ENCODE results near the gene IRS2.
"Not testable (repeated sequence)": the region's sequence is repeated elsewhere in the genome, so short reads cannot be mapped to it uniquely, and the experiment has no call there.

The IRS2 gene

DNA sequence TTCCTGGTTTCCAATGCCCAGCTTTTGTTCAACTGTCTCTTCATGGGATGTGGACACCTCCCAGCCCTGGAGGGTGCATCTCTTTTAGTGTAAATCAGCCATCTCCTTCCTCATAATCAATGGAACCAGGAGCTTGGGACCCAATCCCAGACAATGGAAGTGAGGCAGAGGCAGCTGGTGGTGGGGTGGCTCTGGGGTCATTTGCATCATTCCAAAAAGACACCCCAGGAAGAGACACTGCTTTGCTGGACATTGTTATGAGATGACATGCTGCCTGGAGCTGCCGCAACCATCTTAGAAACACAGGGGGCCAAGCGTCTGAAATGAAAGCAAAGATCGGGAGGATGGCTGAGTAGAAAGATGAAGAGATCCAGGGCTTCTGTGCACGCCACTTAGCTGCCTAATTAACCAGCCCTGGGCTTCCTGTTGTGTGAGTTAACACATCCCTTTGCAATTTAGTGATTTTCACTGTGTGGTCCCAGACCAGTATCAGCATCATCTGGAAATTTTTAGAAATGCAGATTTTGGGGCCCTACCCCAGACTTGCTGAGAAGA, 36.1 kb downstream of the IRS2 start:
- no peak for DNase-seq

DNA sequence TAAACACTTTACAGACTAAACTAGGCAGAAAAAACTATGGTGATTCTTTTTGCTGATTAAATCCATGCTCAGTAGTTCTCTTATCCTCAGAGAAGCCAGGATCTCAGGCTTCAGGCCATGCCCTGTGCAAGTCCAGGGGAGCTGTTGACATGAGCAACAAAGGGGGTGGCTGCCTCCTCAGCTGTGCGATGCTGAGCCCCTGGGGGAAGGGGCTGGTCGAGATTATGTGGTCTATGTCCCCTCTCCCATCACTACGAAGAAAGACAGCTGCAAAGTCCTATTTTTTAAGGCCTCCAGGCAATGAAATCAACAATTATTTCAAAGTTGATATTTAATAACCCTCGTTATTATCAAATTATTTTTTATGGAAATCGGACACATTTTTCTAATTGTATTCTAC, 37.0 kb downstream of the IRS2 start:
- no peak for DNase-seq

DNA sequence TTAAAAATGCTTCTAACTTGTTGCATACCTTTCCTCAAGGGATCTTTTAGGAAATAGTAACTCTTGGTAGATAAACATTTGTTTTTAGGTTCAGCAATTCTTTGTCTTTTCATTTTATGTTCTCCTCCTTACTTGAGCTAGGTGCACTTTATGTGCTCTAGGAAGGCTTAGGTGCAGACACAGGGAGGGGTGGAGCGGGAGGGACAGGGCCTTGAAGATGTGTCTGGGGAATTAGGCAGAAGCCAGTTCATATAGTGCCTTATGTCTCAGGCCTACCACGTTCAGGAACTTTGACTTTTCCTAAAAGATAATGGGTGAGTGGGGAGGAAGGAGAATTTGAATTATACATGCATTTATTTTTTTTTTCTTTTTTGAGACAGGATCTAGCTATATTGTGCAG, 37.7 kb downstream of the IRS2 start:
- DNase-seq, result no peak

GRCh38 chr13:109747524-109747923, 38.9 kb downstream of the IRS2 start:
- DNase-seq, result no peak

GRCh38 chr13:109746364-109746763, 40.0 kb downstream of the IRS2 start:
- no peak for DNase-seq

- DNase-seq, result no peak
Measured at GRCh38 chr13:109745702-109746101, 40.7 kb downstream of the IRS2 start.

GRCh38 chr13:109745060-109745459, 41.3 kb downstream of the IRS2 start:
- DNase-seq, result no peak

- DNase-seq, result no peak
Measured at GRCh38 chr13:109744512-109745051, 41.8 kb downstream of the IRS2 start.

GRCh38 chr13:109743706-109744453, 42.5 kb downstream of the IRS2 start:
- no peak for DNase-seq

- no peak for DNase-seq
Measured at GRCh38 chr13:109741966-109742365, 44.4 kb downstream of the IRS2 start.

DNA sequence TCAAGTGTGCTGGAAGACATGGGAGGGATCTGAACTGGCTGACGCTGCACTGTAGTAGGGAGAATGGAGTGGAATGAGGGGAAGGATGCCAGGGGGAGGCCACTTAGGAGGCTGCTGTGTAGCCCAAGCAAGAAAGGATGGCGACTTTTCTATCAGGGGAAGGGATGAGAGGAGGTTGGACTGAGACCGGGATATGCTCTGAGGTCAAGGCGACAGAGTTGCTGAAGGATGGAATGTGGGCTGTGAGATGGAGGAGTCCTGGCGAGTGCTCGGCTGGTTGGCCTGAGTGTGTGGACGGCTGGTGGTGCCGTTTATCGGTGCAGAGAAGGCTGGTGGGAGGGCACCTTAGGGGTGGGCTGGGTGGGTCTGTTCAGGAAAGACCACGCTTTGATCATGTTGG, 45.7 kb downstream of the IRS2 start:
- DNase-seq, result no peak

DNA sequence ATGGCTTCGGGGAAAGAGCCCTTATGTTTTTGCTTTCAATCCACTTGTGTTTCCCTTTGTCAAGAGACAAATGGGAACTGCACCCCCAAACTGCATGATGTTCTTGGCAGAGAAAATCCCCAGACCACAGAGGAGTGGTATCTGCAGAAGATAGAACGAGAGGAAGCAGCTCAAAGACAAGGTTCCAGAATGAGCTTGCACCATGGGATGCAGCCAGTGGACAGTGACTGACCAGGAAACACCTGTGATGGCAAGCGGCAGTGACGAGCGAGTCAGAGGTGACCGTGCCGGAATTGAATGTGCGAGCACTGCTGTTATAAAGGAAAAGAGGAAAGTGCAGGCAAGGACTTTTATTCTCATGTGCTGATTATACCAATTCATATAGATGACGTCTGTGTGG, 46.3 kb downstream of the IRS2 start:
- DNase-seq, result no peak

- DNase-seq, result peak; percentile 16
Measured at GRCh38 chr13:109738298-109738746, 48.1 kb downstream of the IRS2 start.

DNA sequence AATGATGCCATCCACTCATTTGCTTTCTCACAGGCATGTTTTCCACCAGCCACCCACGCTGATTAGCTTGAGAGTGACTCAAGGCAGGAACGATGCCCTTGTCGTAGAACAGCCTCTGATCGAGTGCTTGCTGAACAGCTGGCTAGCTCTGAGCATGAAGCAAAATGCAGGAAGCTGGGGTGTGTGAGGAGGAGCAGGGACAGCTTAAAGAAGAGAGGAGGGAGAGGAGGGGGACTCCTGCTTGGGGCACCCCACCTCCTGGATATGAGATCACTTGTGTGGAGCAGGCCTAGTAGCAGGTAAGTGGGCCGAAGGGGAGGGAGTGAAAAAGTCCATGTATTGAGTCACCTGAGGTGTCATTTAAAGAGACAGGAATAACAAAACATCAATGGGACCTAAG, 48.8 kb downstream of the IRS2 start:
- DNase-seq, result no peak

DNA sequence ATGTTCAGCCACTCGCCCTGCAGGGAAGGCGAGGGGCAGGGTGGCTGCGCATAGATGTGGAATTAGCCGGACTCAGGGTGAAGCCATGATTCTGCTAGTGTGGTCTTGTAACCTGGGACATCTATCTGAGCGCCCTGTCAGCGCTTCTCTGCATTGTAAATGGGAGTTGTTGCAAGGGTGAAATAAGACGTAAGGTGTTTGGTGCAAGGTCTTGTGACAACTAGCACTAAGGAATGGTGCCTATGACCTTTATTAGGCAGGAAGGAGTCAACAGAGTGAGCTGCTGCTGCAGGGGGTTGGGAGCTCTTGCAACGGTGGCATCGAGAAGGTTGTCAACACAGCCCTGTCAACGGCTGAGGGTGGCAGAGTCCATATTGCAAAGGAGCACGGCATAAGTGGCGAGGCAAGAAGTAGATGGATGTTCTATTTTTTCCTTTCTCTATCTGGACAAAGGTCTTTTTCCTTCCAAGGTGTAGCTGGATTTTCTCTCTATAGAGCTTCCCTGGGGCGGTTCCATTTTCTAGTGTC, 49.3 kb downstream of the IRS2 start:
- DNase-seq, result no peak

DNA sequence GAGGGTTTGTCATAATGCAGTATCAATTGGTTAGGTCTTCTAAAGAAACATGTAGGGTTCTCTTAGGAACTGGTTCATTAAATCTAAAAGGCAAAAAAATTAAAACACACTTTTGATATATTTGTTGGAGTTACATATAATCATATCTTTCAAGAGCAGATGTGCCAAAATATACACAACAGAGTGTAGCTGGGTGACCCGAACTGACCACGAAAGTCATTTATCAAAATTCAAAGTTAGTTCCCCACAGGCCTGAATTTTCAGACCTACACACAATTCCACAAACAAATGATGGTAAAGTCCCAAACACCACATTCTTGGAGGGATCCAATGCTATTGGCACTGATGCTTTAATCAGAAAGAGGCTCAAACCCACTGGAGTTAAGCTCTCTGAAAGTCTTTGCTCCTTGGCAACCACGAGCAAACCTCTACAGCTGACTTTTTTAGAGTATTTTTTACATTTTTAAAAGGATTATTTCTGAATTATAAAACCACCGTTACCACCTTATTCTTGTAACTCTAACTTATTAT, 50.9 kb downstream of the IRS2 start:
- no peak for DNase-seq

DNA sequence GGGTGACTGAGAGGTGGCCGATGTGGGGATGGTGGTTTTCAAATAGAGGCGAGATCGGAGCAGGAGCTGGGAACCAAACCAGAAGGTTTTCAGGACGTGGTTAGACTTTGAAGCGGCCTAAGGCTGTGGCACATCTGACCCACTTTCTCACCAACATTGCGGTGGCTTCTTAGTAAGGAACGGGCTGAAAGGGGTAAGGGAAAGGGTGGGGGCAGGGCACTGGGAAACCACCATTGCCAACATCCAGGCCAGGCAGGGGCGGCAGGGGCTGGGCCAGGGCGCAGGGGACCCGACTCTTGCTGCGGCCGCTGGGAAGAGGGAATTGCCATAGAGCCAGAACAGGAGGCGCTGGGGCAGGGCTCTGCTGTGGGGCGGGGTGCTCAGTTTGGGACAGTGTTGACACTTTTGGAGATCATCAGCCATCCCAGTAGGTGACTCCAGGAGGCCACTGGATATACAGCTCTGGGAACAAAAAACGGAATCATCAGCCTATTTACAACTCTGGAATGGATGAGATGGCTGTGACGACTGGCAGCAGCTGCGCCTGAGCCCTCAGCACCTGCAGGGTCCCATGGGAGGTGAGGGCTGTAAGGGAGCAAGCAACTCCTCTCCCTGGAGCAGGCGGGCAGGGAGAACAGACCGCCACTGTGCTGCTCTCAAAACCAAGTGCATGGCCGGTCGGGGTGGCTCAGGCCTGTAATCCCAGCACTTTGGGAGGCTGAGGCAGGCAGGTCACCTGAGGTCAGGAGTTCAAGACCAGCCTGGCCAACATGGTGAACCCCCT, 52.2 kb downstream of the IRS2 start:
- no peak for DNase-seq

DNA sequence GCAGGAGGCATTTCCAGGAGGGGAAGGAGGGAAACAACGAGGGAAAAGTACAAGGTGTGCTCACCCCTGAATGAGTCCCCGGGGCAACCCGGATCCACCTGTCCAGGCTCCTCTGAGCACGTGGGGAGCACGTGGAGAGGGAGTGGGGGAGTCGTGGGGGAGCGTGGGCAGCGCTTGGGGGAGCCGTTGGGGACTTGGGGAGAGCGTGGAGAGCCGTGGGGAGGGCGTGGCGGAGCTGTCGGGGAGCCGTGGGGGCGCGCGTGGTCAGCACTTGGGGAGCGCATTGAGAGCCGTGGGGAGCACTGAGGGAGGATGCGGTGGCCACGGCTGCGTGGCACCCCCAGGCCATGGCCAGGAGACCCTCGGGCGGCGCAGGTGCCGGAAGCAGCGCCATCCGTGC, 52.8 kb downstream of the IRS2 start:
- no peak for DNase-seq

DNA sequence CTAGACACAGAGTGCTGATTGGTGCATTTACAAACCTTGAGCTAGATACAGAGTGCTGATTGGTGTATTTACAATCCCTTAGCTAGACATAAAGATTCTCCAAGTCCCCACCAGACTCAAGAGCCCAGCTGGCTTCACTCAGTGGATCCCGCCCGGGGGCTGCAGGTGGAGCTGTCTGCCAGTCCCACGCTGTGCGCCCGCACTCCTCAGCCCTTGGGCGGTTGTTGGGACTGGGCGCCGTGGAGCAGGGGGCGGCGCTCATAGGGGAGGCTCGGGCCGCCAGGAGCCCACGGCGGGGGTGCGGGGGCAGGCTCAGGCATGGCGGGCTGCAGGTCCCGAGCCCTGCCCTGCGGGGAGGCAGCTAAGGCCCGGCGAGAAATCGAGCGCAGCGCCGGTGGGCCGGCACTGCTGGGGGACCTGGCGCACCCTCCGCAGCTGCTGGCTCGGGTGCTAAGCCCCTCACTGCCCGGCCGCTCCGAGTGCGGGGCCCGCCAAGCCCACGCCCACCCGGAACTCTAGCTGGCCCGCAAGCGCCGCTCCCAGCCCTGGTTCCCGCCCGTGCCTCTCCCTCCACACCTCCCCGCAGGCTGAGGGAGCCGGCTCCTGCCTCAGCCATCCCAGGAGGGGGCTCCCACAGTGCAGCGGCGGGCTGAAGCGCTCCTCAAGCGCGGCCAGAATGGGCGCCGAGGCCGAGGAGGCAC, 53.8 kb downstream of the IRS2 start:
- not testable (repeated sequence) for DNase-seq

DNA sequence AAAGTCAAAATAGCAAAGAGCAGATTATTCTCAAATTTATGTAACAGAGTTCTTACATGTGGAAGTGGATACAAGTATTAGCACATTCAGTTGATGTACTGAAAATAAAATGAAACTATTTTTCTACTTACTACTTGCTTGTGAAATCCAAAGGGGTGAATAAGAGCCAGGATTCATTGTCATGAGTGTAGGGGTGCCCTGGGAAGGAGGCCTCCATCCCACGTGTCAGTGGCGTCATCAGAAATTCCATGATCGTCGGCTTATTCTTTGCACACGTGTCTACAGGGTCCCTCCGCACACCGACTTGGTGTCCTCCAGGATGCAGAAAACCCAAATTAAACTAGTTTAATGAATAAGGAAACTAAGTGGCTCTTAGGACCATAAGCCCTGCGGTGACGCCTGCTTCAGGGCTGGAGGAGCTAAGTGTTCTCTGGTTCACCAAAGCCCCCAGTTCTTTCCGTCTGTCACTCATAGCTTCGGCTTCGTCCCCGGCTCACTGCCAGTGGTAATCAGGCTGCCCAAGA, 55.5 kb downstream of the IRS2 start:
- DNase-seq, result peak; percentile 31

- DNase-seq, result no peak
Measured at GRCh38 chr13:109728791-109729731, 57.3 kb downstream of the IRS2 start.

Measured in suppressor macrophage treated with lipopolysaccharide for 4 hours (primary cell).